ENCODE measurements around the gene NRIP2.

NRIP2 gene

GRCh38 chr12:2860170-2860569 is 25.3 kb upstream of the NRIP2 start:
- Histone ChIP-seq H3K4me3 (ENCODE audit: low read length in 2 of 2) (no peak overlapping the region), H3K9me3 (ENCODE audit: control insufficient read depth in 2 of 2, low read length in 2 of 2) (no peaks in the 10 kb centered on the region), H3K27ac (ENCODE audit: low read length) (no peak overlapping the region), H3K4me1 (ENCODE audit: control insufficient read depth, insufficient read depth, low read length) (no peaks in the 10 kb centered on the region), H3K36me3 (ENCODE audit: control insufficient read depth in 2 of 2, insufficient read depth in 2 of 2, low read length in 2 of 2) (peaks cover 0 to 2% of the 10 kb centered on the region in 2 donors), H3K27me3 (ENCODE audit: control insufficient read depth in 1 of 2, insufficient read depth in 2 of 2, low read length in 2 of 2) (no peaks in the 10 kb centered on the region), H3K9ac (ENCODE audit: low read length in 2 of 2) (no peak overlapping the region)

GRCh38 chr12:2858944-2859421 is 24.1 kb upstream of the NRIP2 start:
- no peak overlapping the region for H3K9ac ChIP-seq (ENCODE audit: low read length in 2 of 2)
- H3K27me3 ChIP-seq (ENCODE audit: control insufficient read depth in 1 of 2, insufficient read depth in 2 of 2, low read length in 2 of 2) = no peaks in the 10 kb centered on the region
- H3K4me1 ChIP-seq (ENCODE audit: control insufficient read depth, insufficient read depth, low read length) = no peaks in the 10 kb centered on the region
- H3K9me3 ChIP-seq (ENCODE audit: control insufficient read depth in 2 of 2, low read length in 2 of 2) = no peaks in the 10 kb centered on the region
- H3K36me3 ChIP-seq (ENCODE audit: control insufficient read depth in 2 of 2, insufficient read depth in 2 of 2, low read length in 2 of 2) = peaks cover 0 to 2% of the 10 kb centered on the region in 2 donors
- H3K4me3 ChIP-seq (ENCODE audit: low read length in 2 of 2) = no peak overlapping the region
- H3K27ac ChIP-seq (ENCODE audit: low read length) = no peak overlapping the region

GRCh38 chr12:2858334-2858733 is 23.5 kb upstream of the NRIP2 start:
- peaks cover 4% of the 10 kb centered on the region for H3K4me1 ChIP-seq (ENCODE audit: control insufficient read depth, insufficient read depth, low read length)
- H3K9ac ChIP-seq (ENCODE audit: low read length in 2 of 2) = no peak overlapping the region
- H3K27ac ChIP-seq (ENCODE audit: low read length) = no peak overlapping the region
- no peaks in the 10 kb centered on the region for H3K27me3 ChIP-seq (ENCODE audit: control insufficient read depth in 1 of 2, insufficient read depth in 2 of 2, low read length in 2 of 2)
- H3K36me3 ChIP-seq (ENCODE audit: control insufficient read depth in 2 of 2, insufficient read depth in 2 of 2, low read length in 2 of 2) = peaks cover 0 to 2% of the 10 kb centered on the region in 2 donors
- H3K4me3 ChIP-seq (ENCODE audit: low read length in 2 of 2) = no peak overlapping the region
- H3K9me3 ChIP-seq (ENCODE audit: control insufficient read depth in 2 of 2, low read length in 2 of 2) = no peaks in the 10 kb centered on the region

GRCh38 chr12:2857576-2857975 is 22.7 kb upstream of the NRIP2 start:
- Histone ChIP-seq H3K27me3 (ENCODE audit: control insufficient read depth in 1 of 2, insufficient read depth in 2 of 2, low read length in 2 of 2) (no peaks in the 10 kb centered on the region), H3K4me1 (ENCODE audit: control insufficient read depth, insufficient read depth, low read length) (peaks cover 4% of the 10 kb centered on the region), H3K9ac (ENCODE audit: low read length in 2 of 2) (no peak overlapping the region), H3K4me3 (ENCODE audit: low read length in 2 of 2) (no peak overlapping the region), H3K9me3 (ENCODE audit: control insufficient read depth in 2 of 2, low read length in 2 of 2) (no peaks in the 10 kb centered on the region), H3K36me3 (ENCODE audit: control insufficient read depth in 2 of 2, insufficient read depth in 2 of 2, low read length in 2 of 2) (peaks cover 0 to 2% of the 10 kb centered on the region in 2 donors), H3K27ac (ENCODE audit: low read length) (no peak overlapping the region)

- H3K9me3 ChIP-seq (ENCODE audit: control insufficient read depth in 2 of 2, low read length in 2 of 2) = no peaks in the 10 kb centered on the region
- no peak within 1 kb of the TSS for H3K4me3 ChIP-seq (ENCODE audit: low read length in 2 of 2)
- H3K9ac ChIP-seq (ENCODE audit: low read length in 2 of 2) = no peak within 1 kb of the TSS
- peaks cover 4% of the 10 kb centered on the region for H3K4me1 ChIP-seq (ENCODE audit: control insufficient read depth, insufficient read depth, low read length)
- no peak within 1 kb of the TSS for H3K27ac ChIP-seq (ENCODE audit: low read length)
- H3K27me3 ChIP-seq (ENCODE audit: control insufficient read depth in 1 of 2, insufficient read depth in 2 of 2, low read length in 2 of 2) = no peaks in the 10 kb centered on the region
- H3K36me3 ChIP-seq (ENCODE audit: control insufficient read depth in 2 of 2, insufficient read depth in 2 of 2, low read length in 2 of 2) = peaks cover 0 to 2% of the 10 kb centered on the region in 2 donors
Observed at GRCh38 chr12:2857021-2857431, 22.2 kb upstream of the NRIP2 start, which contains the start of gene TEX52. TSS of gene TEX52 (minus strand) at chr12:2857039. CDS start at chr12:2857026, 13 bp downstream.

- Histone ChIP-seq H3K4me1 (ENCODE audit: control insufficient read depth, insufficient read depth, low read length) (peaks cover 4% of the 10 kb centered on the region), H3K9me3 (ENCODE audit: control insufficient read depth in 2 of 2, low read length in 2 of 2) (no peaks in the 10 kb centered on the region), H3K4me3 (ENCODE audit: low read length in 2 of 2) (no peak overlapping the region), H3K36me3 (ENCODE audit: control insufficient read depth in 2 of 2, insufficient read depth in 2 of 2, low read length in 2 of 2) (peaks cover 0 to 2% of the 10 kb centered on the region in 2 donors), H3K9ac (ENCODE audit: low read length in 2 of 2) (no peak overlapping the region), H3K27me3 (ENCODE audit: control insufficient read depth in 1 of 2, insufficient read depth in 2 of 2, low read length in 2 of 2) (no peaks in the 10 kb centered on the region), H3K27ac (ENCODE audit: low read length) (no peak overlapping the region)
Observed at GRCh38 chr12:2856051-2856450, 21.2 kb upstream of the NRIP2 start.

GRCh38 chr12:2855546-2855945 is 20.7 kb upstream of the NRIP2 start:
- Histone ChIP-seq H3K36me3 (ENCODE audit: control insufficient read depth in 2 of 2, insufficient read depth in 2 of 2, low read length in 2 of 2) (peaks cover 0 to 2% of the 10 kb centered on the region in 2 donors), H3K4me3 (ENCODE audit: low read length in 2 of 2) (no peak overlapping the region), H3K27me3 (ENCODE audit: control insufficient read depth in 1 of 2, insufficient read depth in 2 of 2, low read length in 2 of 2) (no peaks in the 10 kb centered on the region), H3K9ac (ENCODE audit: low read length in 2 of 2) (no peak overlapping the region), H3K9me3 (ENCODE audit: control insufficient read depth in 2 of 2, low read length in 2 of 2) (no peaks in the 10 kb centered on the region), H3K4me1 (ENCODE audit: control insufficient read depth, insufficient read depth, low read length) (peaks cover 4% of the 10 kb centered on the region), H3K27ac (ENCODE audit: low read length) (no peak overlapping the region)

- H3K27ac ChIP-seq (ENCODE audit: low read length) = no peak overlapping the region
- H3K4me3 ChIP-seq (ENCODE audit: low read length in 2 of 2) = no peak overlapping the region
- no peaks in the 10 kb centered on the region for H3K9me3 ChIP-seq (ENCODE audit: control insufficient read depth in 2 of 2, low read length in 2 of 2)
- peaks cover 4% of the 10 kb centered on the region for H3K4me1 ChIP-seq (ENCODE audit: control insufficient read depth, insufficient read depth, low read length)
- no peak overlapping the region for H3K9ac ChIP-seq (ENCODE audit: low read length in 2 of 2)
- no peaks in the 10 kb centered on the region for H3K27me3 ChIP-seq (ENCODE audit: control insufficient read depth in 1 of 2, insufficient read depth in 2 of 2, low read length in 2 of 2)
- peaks cover 0 to 2% of the 10 kb centered on the region in 2 donors for H3K36me3 ChIP-seq (ENCODE audit: control insufficient read depth in 2 of 2, insufficient read depth in 2 of 2, low read length in 2 of 2)
Observed at GRCh38 chr12:2854669-2855453, 20.0 kb upstream of the NRIP2 start.

- no peaks in the 10 kb centered on the region for H3K9me3 ChIP-seq (ENCODE audit: control insufficient read depth in 2 of 2, low read length in 2 of 2)
- peak overlapping the region in 1 of 2 donors; percentile 49 for H3K4me3 ChIP-seq (ENCODE audit: low read length in 2 of 2)
- peaks cover 4% of the 10 kb centered on the region for H3K4me1 ChIP-seq (ENCODE audit: control insufficient read depth, insufficient read depth, low read length)
- H3K27ac ChIP-seq (ENCODE audit: low read length) = no peak overlapping the region
- no peaks in the 10 kb centered on the region for H3K27me3 ChIP-seq (ENCODE audit: control insufficient read depth in 1 of 2, insufficient read depth in 2 of 2, low read length in 2 of 2)
- H3K9ac ChIP-seq (ENCODE audit: low read length in 2 of 2) = no peak overlapping the region
- H3K36me3 ChIP-seq (ENCODE audit: control insufficient read depth in 2 of 2, insufficient read depth in 2 of 2, low read length in 2 of 2) = no peaks in the 10 kb centered on the region
Observed at GRCh38 chr12:2853626-2854025, 18.8 kb upstream of the NRIP2 start.

- Histone ChIP-seq H3K9me3 (ENCODE audit: control insufficient read depth in 2 of 2, low read length in 2 of 2) (no peaks in the 10 kb centered on the region), H3K4me3 (ENCODE audit: low read length in 2 of 2) (no peak overlapping the region), H3K27me3 (ENCODE audit: control insufficient read depth in 1 of 2, insufficient read depth in 2 of 2, low read length in 2 of 2) (no peaks in the 10 kb centered on the region), H3K9ac (ENCODE audit: low read length in 2 of 2) (no peak overlapping the region), H3K27ac (ENCODE audit: low read length) (no peak overlapping the region), H3K4me1 (ENCODE audit: control insufficient read depth, insufficient read depth, low read length) (peaks cover 4% of the 10 kb centered on the region), H3K36me3 (ENCODE audit: control insufficient read depth in 2 of 2, insufficient read depth in 2 of 2, low read length in 2 of 2) (no peaks in the 10 kb centered on the region)
Observed at GRCh38 chr12:2851931-2852330, 17.1 kb upstream of the NRIP2 start.

GRCh38 chr12:2845280-2845679 is 10.4 kb upstream of the NRIP2 start:
- H3K4me3 ChIP-seq (ENCODE audit: low read length in 2 of 2) = no peak overlapping the region
- H3K4me1 ChIP-seq (ENCODE audit: control insufficient read depth, insufficient read depth, low read length) = peaks cover 8% of the 10 kb centered on the region
- no peaks in the 10 kb centered on the region for H3K27me3 ChIP-seq (ENCODE audit: control insufficient read depth in 1 of 2, insufficient read depth in 2 of 2, low read length in 2 of 2)
- H3K9me3 ChIP-seq (ENCODE audit: control insufficient read depth in 2 of 2, low read length in 2 of 2) = no peaks in the 10 kb centered on the region
- no peak overlapping the region for H3K27ac ChIP-seq (ENCODE audit: low read length)
- no peak overlapping the region for H3K9ac ChIP-seq (ENCODE audit: low read length in 2 of 2)
- no peaks in the 10 kb centered on the region for H3K36me3 ChIP-seq (ENCODE audit: control insufficient read depth in 2 of 2, insufficient read depth in 2 of 2, low read length in 2 of 2)

Data from stomach smooth muscle (tissue), 2 donors.